Endothelial cell of umbilical vein (primary cell): ENCODE results near the gene SDC1.

Experiments used
- EZH2 ChIP-seq: IDR thresholded peaks from 2 replicates; pipeline ENCODE4 v1.6.1; 2012; ENCODE audit warnings: borderline replicate concordance, low read depth, mild to moderate bottlenecking, moderate library complexity, low read length, inconsistent platforms; ENCODE audit not compliant: severe bottlenecking
- FOS ChIP-seq: IDR thresholded peaks from 2 replicates; pipeline ENCODE4 v1.6.1; 2011; ENCODE audit warnings: mild to moderate bottlenecking, low read length, moderate library complexity, borderline replicate concordance; ENCODE audit not compliant: insufficient read depth
- GATA2 ChIP-seq: IDR thresholded peaks from 2 replicates; pipeline ENCODE4 v1.7.0; 2011; ENCODE audit warnings: low read depth, mild to moderate bottlenecking, moderate library complexity, mixed read lengths, low read length; ENCODE audit not compliant: insufficient read length, insufficient read depth
- JUN ChIP-seq: IDR thresholded peaks from 2 replicates; pipeline ENCODE4 v1.6.1; 2011; ENCODE audit warnings: borderline replicate concordance, low read depth; ENCODE audit not compliant: insufficient read length, insufficient read depth
- MYC ChIP-seq: IDR thresholded peaks from one replicate; pipeline ENCODE4 v1.6.1; 2011; ENCODE audit warnings: mild to moderate bottlenecking, low read depth, low read length
- POLR2A ChIP-seq: IDR thresholded peaks from 2 replicates; pipeline ENCODE4 v1.6.1; 2012; ENCODE audit warnings: low read depth, mild to moderate bottlenecking, control low read depth, low read length
- POLR2AphosphoS5 ChIP-seq: IDR thresholded peaks from 2 replicates; pipeline ENCODE4 v1.6.1; 2012; ENCODE audit warnings: low read depth, mild to moderate bottlenecking, control low read depth, low read length, moderate library complexity; ENCODE audit not compliant: insufficient read depth
- TF ChIP-seq, protein P1 (sequence below), 2 donors: IDR thresholded peaks; 1 replicate in 1 of 2; 2 replicates in 1 of 2; pipeline ENCODE4 v1.5.1; 2011; ENCODE audit warnings: low read length in 2 of 2, mild to moderate bottlenecking in 2 of 2, moderate library complexity in 2 of 2, control low read depth in 1 of 2, inconsistent platforms in 1 of 2, low read depth in 1 of 2; ENCODE audit not compliant: insufficient read depth in 1 of 2; ENCODE audit errors: extremely low read depth in 1 of 2
- TF ChIP-seq, protein P2 (sequence below): IDR thresholded peaks from 2 replicates; pipeline ENCODE4 v1.6.1; 2011; ENCODE audit not compliant: insufficient read depth, insufficient read length

DNA sequence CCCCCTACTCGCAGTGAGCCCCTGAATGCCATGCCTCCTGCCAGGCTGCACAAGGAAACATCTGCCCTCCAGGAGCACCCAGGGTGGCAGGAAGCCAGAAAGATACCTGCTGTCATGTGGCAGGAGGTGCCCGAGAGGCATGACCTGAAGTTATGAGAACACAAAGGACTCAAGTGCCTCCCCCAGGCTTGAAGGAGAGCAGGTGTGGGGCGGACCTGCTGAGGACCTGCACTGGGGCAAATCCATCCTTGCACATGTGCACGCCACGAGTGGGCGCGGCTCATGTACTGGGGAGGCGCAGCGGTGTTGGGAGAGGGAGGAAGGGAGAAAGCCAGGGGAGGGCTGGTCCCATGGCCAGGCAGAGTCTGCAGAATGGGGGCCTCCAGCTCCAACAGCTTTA lies 26.9 kb downstream of the SDC1 start:
- no peak for TF ChIP-seq POLR2A
- TF ChIP-seq, protein P1, sequence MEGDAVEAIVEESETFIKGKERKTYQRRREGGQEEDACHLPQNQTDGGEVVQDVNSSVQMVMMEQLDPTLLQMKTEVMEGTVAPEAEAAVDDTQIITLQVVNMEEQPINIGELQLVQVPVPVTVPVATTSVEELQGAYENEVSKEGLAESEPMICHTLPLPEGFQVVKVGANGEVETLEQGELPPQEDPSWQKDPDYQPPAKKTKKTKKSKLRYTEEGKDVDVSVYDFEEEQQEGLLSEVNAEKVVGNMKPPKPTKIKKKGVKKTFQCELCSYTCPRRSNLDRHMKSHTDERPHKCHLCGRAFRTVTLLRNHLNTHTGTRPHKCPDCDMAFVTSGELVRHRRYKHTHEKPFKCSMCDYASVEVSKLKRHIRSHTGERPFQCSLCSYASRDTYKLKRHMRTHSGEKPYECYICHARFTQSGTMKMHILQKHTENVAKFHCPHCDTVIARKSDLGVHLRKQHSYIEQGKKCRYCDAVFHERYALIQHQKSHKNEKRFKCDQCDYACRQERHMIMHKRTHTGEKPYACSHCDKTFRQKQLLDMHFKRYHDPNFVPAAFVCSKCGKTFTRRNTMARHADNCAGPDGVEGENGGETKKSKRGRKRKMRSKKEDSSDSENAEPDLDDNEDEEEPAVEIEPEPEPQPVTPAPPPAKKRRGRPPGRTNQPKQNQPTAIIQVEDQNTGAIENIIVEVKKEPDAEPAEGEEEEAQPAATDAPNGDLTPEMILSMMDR (IDR thresholded peaks at IDR 0.05; ENCODE audit: extremely low read depth in 1 of 2, insufficient read depth in 1 of 2, low read depth in 1 of 2, low read length in 2 of 2) = no peak
- TF ChIP-seq, protein P2, sequence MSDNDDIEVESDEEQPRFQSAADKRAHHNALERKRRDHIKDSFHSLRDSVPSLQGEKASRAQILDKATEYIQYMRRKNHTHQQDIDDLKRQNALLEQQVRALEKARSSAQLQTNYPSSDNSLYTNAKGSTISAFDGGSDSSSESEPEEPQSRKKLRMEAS = no peak
- no peak for TF ChIP-seq EZH2
- TF ChIP-seq POLR2AphosphoS5 = no peak
- no peak for TF ChIP-seq MYC
- no peak for TF ChIP-seq JUN
- no peak for TF ChIP-seq GATA2
- TF ChIP-seq FOS = no peak
